Dermis microvascular lymphatic vessel endothelial cell (primary cell): ENCODE measurements around the gene KIAA0513. TPM values are rescaled to one million over a fixed set of nuclear protein-coding genes. Genes with fewer than 3 reads are reported as not detected.

ENCODE experiments used
- DNase-seq, 2 donors: peaks; one replicate each; pipeline versions ENCODE4 v3.0.0 to v3.0.0-alpha.2; 2010; ENCODE audit warnings: low read depth in 2 of 2
- total RNA-seq: library from RNA; depleted of rRNA; stranded (reverse); fragments of >200 nt; gene quantifications from 2 replicates; pipeline ENCODE4 v1.2.1, GENCODE V29; 2014

KIAA0513 gene
- total RNA-seq: 17.5 and 32.0 TPM in 2 replicates

DNA sequence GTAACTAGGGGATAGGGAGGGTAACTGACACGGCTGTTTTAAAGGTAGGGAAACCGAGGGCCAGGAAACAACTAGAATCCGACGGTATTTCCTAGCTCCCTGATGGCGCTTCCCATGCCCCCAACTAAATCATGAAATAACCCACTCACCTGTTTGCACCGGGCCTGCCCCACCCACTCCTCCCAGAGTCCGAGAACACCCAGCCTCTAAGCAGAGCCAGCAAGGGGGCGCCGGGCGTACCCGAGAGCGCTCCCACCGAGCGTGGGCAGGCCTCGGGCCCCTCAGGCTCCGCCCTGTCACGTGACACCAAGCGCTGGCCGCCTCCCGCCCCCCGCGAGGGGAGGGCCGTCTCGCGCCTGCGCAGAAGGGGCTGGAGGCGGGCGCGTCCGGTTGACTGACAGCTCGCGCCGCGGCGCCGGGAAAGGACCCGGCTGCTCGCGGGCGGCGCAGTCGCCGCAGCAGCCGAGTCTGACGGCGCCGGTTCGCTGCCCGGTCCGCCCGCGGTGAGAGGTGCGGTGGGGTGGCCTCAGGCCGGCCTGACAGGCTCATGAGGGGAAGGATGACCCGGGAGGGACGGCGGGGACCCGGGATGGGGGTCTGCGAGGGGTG is at the start of gene KIAA0513:
Gene KIAA0513 (plus strand): TSS at position 447 of the 609 bp plus-strand sequence. CDS start 39,277 bp downstream, outside the sequence.
- DNase-seq: peak; percentile 83 to 95

- no peak for DNase-seq
Observed at GRCh38 chr16:84979516-84979915, 48.1 kb upstream of the KIAA0513 start.

DNA sequence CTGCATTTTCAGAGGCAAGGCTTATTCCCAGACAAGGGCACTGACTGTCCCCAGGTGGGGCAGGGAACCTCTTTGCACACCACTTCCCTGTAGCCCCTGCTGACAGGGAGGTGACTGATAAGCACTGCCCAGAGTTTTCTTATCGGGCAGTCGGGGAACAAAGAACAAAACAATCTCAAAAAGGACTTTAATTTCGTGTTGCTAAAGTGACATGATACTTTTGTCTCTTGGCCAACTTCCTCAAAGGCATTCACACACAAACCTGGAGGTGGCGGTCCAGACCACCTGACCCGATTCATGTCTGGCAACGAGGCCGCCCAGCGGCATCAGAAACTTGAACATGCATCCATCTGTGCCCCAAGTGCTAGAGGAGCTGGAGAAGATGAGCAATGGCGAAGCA is 45.2 kb upstream of the KIAA0513 start:
- no peak for DNase-seq

- no peak for DNase-seq
Observed at GRCh38 chr16:84985079-84986065, 42.2 kb upstream of the KIAA0513 start.

DNA sequence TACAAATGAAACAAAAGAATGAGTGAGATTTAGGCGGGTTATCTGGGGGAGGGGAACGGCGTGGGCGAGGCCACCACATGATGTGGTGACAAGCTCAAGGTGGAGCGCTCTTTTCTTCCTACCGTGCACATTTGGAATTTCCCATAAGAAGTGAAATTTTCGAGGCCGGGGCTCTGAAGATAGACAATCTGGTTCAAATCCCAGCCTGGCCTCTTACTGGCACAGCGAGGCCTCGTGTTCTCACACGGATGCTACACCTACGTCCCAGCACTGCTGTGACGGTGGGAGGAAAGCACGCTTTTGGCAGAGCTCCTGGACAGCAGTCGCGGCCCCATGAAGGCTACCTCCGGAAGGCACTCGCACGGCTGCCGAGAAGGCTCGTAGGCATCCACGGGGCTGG is 41.5 kb upstream of the KIAA0513 start:
- no peak for DNase-seq

- DNase-seq: no peak
Observed at GRCh38 chr16:84986879-84987278, 40.7 kb upstream of the KIAA0513 start.

GRCh38 chr16:84988328-84989080 is 39.1 kb upstream of the KIAA0513 start:
- no peak for DNase-seq

DNA sequence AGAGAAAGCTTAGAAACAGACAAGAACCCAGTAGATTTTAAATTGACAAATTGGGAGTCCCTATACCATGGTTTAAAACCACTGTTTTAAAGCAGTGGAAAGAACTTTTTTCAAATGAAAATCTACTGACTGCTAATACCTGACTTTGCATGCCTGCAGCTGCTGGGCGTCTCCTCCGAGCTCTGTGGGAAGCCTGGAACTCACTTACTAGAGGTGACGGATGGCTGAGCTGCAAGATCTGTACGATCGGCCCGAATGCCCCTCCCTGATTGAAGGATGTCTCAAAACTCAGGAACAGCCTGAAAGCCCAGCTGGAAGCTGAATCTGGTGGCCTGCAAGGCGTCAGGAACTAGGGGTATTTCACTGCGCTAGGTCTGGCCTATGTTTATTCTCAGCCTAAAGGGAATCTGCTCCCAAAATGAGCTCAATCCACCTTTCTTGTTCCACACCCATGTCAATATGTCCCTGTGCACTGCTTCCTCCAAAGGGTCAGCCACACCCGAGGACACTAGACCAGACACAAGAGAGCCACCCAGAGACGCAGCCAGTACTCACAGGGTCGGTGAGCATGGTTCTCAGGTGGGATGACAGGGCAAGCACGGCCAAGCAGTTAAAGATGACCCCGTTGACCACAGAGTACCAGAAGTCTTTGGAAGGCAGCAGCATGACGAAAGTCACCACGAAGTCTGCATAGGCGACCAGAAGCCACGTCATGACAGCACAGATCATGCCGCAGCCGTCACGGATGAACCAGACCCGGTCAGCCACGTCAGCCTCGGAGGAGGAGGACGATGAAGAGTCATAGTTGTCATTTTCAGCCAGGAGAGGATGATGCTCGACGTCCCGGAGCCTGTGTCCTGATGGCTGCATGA is 37.6 kb upstream of the KIAA0513 start:
- DNase-seq: no peak

GRCh38 chr16:84990782-84991181 is 36.8 kb upstream of the KIAA0513 start:
- DNase-seq: no peak

DNA sequence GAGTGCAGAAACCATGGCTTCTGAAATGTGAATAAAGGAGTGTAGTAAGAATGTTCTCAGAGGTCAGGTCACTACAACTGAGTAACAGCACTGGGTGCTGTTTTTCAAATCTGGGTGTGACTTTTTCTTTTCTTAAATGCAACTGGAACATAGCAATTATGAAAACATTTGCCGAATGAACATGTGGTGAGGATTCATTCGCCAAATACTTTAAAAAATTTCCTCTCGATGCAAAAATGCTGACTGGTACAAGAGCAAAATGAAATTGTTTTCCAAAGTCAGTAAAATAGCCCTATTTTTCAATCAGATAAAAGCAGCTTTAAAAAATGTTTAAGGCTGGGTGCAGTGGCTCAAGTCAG is 34.9 kb upstream of the KIAA0513 start:
- DNase-seq: no peak

DNA sequence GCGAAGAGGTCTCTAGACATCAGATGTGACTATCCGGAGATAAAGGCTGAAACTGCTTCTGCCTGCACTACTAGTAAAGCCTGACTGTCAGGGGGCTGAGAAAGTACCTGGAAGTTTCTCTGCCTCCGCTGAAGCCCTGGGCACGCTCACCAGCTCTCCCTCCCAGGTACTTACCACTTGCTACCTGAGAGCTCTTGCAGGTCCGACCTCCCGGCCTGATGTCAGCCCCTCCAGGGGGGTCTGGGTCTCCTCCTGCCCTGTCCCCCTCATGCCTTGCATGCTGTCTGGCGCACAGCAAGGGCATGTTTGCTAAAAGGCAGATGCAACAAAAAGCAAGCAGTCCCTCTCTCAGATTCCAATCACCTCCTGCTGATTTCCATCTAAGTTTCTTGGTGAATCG is 33.7 kb upstream of the KIAA0513 start:
- no peak for DNase-seq

DNA sequence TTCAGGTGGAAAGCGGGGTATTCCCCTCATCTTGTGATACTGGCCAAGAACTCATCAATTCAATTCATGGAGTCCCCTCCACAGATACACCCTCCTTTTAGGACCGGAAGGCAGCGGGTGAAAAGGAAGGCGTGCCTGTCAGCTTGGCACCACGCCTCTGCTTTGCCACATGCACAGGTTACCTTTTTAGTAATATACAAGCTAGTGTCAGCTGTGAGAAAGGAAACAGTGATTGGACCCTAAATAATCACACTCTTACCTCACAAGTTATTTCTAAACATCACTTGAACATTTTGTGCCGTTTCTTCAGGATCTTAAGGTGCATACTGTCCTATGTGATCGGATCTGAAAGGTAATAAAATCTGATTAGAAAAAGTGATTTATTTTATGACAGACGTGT is 31.9 kb upstream of the KIAA0513 start:
- DNase-seq: no peak

GRCh38 chr16:84996365-84996764 is 31.2 kb upstream of the KIAA0513 start:
- DNase-seq: no peak

DNA sequence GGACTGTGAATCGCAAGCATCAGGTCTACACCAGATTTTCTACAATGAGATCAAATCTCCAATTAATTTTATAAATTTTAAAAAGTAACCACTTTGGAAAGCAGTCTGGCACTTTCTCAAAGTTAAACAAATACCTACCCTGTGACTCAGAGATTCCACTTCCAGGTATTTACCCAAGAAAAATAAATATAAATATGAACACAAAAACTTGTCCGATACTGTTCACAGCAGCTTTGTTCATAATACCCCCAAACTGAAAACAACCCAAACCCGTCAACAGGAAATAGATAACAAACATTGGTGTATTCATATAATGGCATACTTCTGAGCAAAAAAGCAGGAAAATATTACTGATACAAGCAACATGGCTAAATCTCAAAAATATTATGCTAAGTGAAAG is 28.4 kb upstream of the KIAA0513 start:
- DNase-seq: peak; percentile 25 to 67

- no peak for DNase-seq
Observed at GRCh38 chr16:84999857-85000480, 27.6 kb upstream of the KIAA0513 start.

DNA sequence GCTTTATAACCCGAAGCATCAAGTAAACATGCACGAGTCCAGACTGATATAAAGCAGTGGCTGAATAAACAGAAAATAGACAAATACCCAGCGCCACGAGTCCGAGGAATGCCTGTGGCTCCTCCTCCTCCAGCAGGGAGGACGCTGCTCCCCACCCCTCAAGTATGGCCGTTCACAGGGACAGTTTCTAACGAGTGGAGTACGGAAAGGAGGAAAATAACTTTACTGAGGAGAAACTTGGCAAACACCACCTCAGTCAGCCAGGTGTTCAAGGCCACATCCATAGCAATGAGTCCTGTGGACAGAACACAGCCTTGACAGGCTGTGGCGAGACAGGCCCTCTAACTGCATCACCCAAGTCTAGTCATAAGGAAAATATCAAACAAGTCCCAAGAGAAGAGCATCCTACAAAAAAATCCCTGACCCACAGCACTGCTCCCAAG is 25.5 kb upstream of the KIAA0513 start:
- DNase-seq: no peak

GRCh38 chr16:85002608-85003007 is 25.0 kb upstream of the KIAA0513 start:
- DNase-seq: no peak

DNA sequence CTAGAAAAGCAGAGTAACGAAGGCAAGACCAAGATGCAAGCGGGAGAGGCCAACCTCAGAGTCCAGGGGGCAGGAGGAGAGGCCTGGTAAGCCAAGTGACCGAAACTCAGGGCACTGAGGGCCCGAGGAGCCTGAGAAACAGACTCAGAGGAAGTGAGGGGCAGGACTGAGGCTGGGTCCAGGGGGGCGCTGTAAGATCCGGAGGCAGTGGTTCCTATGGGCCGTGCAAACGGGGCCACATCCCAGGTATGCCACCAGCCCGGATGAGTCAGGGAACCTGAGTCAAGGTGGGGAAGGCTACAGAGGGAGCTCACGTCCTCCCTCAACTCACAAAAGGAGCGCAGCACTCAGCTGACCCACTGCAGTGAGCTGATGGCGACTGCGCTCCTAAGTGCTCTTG is 24.5 kb upstream of the KIAA0513 start:
- DNase-seq: no peak

DNA sequence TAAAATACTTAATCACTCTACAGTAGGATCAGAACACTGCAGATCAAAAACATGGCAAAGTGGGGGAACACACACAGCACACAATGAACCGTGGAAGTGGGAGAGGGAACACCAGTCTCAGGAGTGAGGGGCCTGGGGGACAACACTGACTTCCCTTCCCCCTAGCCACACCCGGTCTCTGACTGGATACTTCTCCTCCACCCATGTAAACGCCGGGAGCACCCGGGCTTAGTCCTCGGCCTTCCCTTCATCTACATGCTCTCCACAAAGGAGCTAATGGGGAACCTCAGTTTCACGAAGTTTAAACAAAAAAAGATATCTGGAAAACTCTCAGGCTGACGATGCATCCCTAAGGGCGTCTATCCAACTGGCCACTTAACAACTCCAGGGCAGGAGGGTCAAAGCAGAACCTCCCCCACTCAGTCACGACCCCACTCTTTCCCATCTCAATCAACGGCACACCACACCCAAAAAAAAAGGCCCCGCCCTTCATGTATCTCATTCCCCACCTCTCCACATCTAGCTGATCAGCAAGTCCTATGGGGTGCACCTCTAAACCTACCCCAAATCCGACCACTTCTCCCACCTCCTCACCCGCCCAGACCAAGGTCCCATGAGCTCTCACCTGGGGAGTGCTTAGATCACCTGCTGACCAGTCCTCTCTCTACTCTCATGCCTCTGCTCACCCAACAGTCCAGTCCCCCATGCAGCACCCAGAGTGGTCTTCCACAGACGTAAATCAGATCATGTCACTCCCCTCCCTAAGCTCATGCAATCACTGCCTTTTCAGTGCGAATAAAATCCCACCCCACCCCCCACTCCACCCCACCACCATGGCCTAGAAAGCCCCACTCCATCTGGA is 23.6 kb upstream of the KIAA0513 start:
- DNase-seq: no peak
